H1 (cell line): ENCODE results near the gene ZNF836. TPM values are rescaled to one million over a fixed set of nuclear protein-coding genes. Genes with fewer than 3 reads are reported as not detected.

Experiments
- CTCF ChIA-PET: fragments of 300-600 bp; sonication (Branson Sonifier 250); formaldehyde crosslinking; loops from one replicate; lab custom pipeline; 2021; ENCODE audit not compliant: partially characterized antibody; lab: Charles Lee
- POLR2A ChIA-PET: fragments of 300-600 bp; sonication (Branson Sonifier 250); formaldehyde crosslinking; loops from one replicate; lab custom pipeline; 2021; ENCODE audit warnings: inconsistent platforms; ENCODE audit not compliant: partially characterized antibody; lab: Charles Lee
- DNase-seq, 2 experiments: peaks; one replicate each; pipeline versions ENCODE4 v3.0.0 to v3.0.0-alpha.2; 2010 to 2022; ENCODE audit warnings: low spot score in 2 of 2, low read depth in 1 of 2, mixed read lengths in 1 of 2
- FAIRE-seq: peaks from 2 replicates; lab custom pipeline; 2011; peaks lifted over from hg19 to GRCh38; lab: Jason Lieb, UNC
- H2AFZ ChIP-seq: 2 replicates; pipeline ENCODE4 v1.8.1; 2012; ENCODE audit warnings: low read length, inconsistent platforms
- H2AK5ac ChIP-seq: 2 replicates; pipeline ENCODE4 v1.6.1; 2013; ENCODE audit warnings: low read depth, low read length
- H2BK120ac ChIP-seq: replicated peaks from 2 replicates; pipeline ENCODE3; 2013; ENCODE audit warnings: low read depth, low read length, inconsistent platforms
- H2BK12ac ChIP-seq: 2 replicates; pipeline ENCODE4 v1.6.1; 2013; ENCODE audit warnings: low read depth, low read length
- H2BK15ac ChIP-seq: 2 replicates; pipeline ENCODE4 v1.6.1; 2013; ENCODE audit warnings: low read length
- H2BK20ac ChIP-seq: 2 replicates; pipeline ENCODE4 v1.6.1; 2013; ENCODE audit warnings: low read length
- H2BK5ac ChIP-seq: 2 replicates; pipeline ENCODE4 v1.6.1; 2013; ENCODE audit warnings: low read depth, low read length
- H3K14ac ChIP-seq: 2 replicates; pipeline ENCODE4 v1.6.1; 2013; ENCODE audit warnings: inconsistent platforms; ENCODE audit not compliant: insufficient read length
- H3K18ac ChIP-seq: 2 replicates; pipeline ENCODE4 v1.6.1; 2013; ENCODE audit warnings: low read length; ENCODE audit errors: extremely low read depth
- H3K23ac ChIP-seq: 2 replicates; pipeline ENCODE4 v1.6.1; 2013; ENCODE audit warnings: inconsistent platforms; ENCODE audit not compliant: insufficient read length
- H3K23me2 ChIP-seq: 2 replicates; pipeline ENCODE4 v1.6.1; 2013; ENCODE audit warnings: low read depth, low read length
- H3K27ac ChIP-seq: 2 replicates; pipeline ENCODE4 v1.6.1; 2011; ENCODE audit warnings: low read depth, low read length, inconsistent platforms
- H3K27me3 ChIP-seq, 4 experiments: replicated peaks in 1 of 4; 1 replicate in 1 of 4; 2 replicates in 3 of 4; pipeline versions ENCODE4 v1.6.1 to v1.8.1; 2011 to 2013; ENCODE audit warnings: low read length in 3 of 4, mild to moderate bottlenecking in 3 of 4, inconsistent platforms in 2 of 4, mixed read lengths in 2 of 4, moderate library complexity in 1 of 4; ENCODE audit not compliant: control insufficient read depth in 3 of 4, insufficient read depth in 3 of 4; ENCODE audit errors: extremely low read depth in 1 of 4
- H3K36me3 ChIP-seq, 4 experiments: 2 replicates each; pipeline versions ENCODE4 v1.6.1 to v1.8.1; 2011 to 2013; ENCODE audit warnings: mild to moderate bottlenecking in 4 of 4, low read length in 3 of 4, moderate library complexity in 2 of 4, control low read depth in 1 of 4, inconsistent platforms in 1 of 4; ENCODE audit not compliant: insufficient read depth in 4 of 4, control insufficient read depth in 2 of 4
- H3K4ac ChIP-seq: replicated peaks from 2 replicates; pipeline ENCODE3; 2013; ENCODE audit warnings: low read length, low read depth, mixed read lengths, inconsistent platforms; ENCODE audit not compliant: insufficient read length
- H3K4me1 ChIP-seq, 4 experiments: replicated peaks in 1 of 4; 1 replicate in 1 of 4; 2 replicates in 3 of 4; pipeline versions ENCODE4 v1.6.1 to v1.8.1; 2011 to 2013; ENCODE audit warnings: low read length in 3 of 4, inconsistent platforms in 2 of 4, mixed read lengths in 1 of 4; ENCODE audit not compliant: insufficient read depth in 4 of 4, control insufficient read depth in 3 of 4
- H3K4me2 ChIP-seq, 2 experiments: 2 replicates each; pipeline versions ENCODE4 v1.6.1 to v1.8.1; 2011 to 2013; ENCODE audit warnings: low read depth in 2 of 2, low read length in 2 of 2, control low read depth in 1 of 2, inconsistent platforms in 1 of 2, mild to moderate bottlenecking in 1 of 2; ENCODE audit not compliant: insufficient read depth in 1 of 2
- H3K4me3 ChIP-seq, 4 experiments: fragments of 200-600, 300-600 bp in 1 of 4; sonication (generic), shearing (Covaris generic), sonication (Bioruptor Twin) in 1 of 4; 2 replicates each; pipeline versions ENCODE4 v1.5.1 to v1.8.1; 2011 to 2016; ENCODE audit warnings: low read length in 4 of 4, low read depth in 3 of 4, control low read depth in 2 of 4, inconsistent platforms in 2 of 4, mild to moderate bottlenecking in 2 of 4, mixed read lengths in 1 of 4, moderate library complexity in 1 of 4; ENCODE audit not compliant: insufficient read depth in 2 of 4; ENCODE audit errors: extremely low read depth in 1 of 4
- H3K56ac ChIP-seq: replicated peaks from 2 replicates; pipeline ENCODE3; 2013; ENCODE audit warnings: low read depth, mild to moderate bottlenecking, mixed read lengths, low read length, inconsistent platforms; ENCODE audit not compliant: insufficient read length
- H3K79me1 ChIP-seq: 2 replicates; pipeline ENCODE4 v1.6.1; 2013; ENCODE audit warnings: low read depth, low read length, control low read depth
- H3K79me2 ChIP-seq, 2 experiments: 2 replicates each; pipeline versions ENCODE4 v1.6.1 to v1.8.1; 2012 to 2013; ENCODE audit warnings: low read length in 2 of 2, mild to moderate bottlenecking in 2 of 2, inconsistent platforms in 1 of 2; ENCODE audit not compliant: insufficient read depth in 2 of 2, control insufficient read depth in 1 of 2
- H3K9ac ChIP-seq, 4 experiments: replicated peaks in 1 of 4; 1 replicate in 1 of 4; 2 replicates in 3 of 4; pipeline versions ENCODE4 v1.6.1 to v1.8.1; 2011 to 2013; ENCODE audit warnings: low read depth in 3 of 4, low read length in 3 of 4, control low read depth in 2 of 4, mild to moderate bottlenecking in 2 of 4, moderate library complexity in 2 of 4, inconsistent platforms in 1 of 4; ENCODE audit errors: extremely low read depth in 1 of 4
- H3K9me3 ChIP-seq, 2 experiments: 2 replicates each; pipeline versions ENCODE4 v1.6.1 to v1.8.1; 2012 to 2013; ENCODE audit warnings: mild to moderate bottlenecking in 2 of 2, moderate library complexity in 2 of 2, control low read depth in 1 of 2, inconsistent platforms in 1 of 2, low read depth in 1 of 2, low read length in 1 of 2, mixed read lengths in 1 of 2; ENCODE audit not compliant: insufficient read depth in 2 of 2
- H4K20me1 ChIP-seq, 2 experiments: replicated peaks in 1 of 2; 2 replicates each; pipeline versions ENCODE3 to v1.8.1; 2011 to 2013; ENCODE audit warnings: inconsistent platforms in 2 of 2, low read length in 2 of 2, mild to moderate bottlenecking in 1 of 2; ENCODE audit not compliant: insufficient read depth in 2 of 2, control insufficient read depth in 1 of 2
- H4K5ac ChIP-seq: 2 replicates; pipeline ENCODE4 v1.6.1; 2013; ENCODE audit warnings: low read length, low read depth, mixed read lengths, inconsistent platforms; ENCODE audit not compliant: insufficient read length
- H4K8ac ChIP-seq: 2 replicates; pipeline ENCODE4 v1.8.0; 2013; ENCODE audit warnings: mild to moderate bottlenecking, moderate library complexity, low read length, inconsistent platforms; ENCODE audit not compliant: insufficient read depth; ENCODE audit errors: extremely low read depth
- H4K91ac ChIP-seq: replicated peaks from 2 replicates; pipeline ENCODE3; 2013; ENCODE audit warnings: low read length, mixed read lengths, inconsistent platforms; ENCODE audit not compliant: insufficient read length
- CHD2 ChIP-seq: IDR thresholded peaks from 2 replicates; pipeline ENCODE4 v1.6.1; 2012; ENCODE audit warnings: low read length, improper control_type of control experiment
- KDM4A ChIP-seq: IDR thresholded peaks from one replicate; pipeline ENCODE4 v1.7.1; 2012; ENCODE audit warnings: low read depth, mild to moderate bottlenecking, moderate library complexity, low read length, inconsistent platforms; ENCODE audit not compliant: severe bottlenecking
- WGBS, 2 experiments: shearing (Covaris generic) in 1 of 2; methylation state at CpG; one replicate each; pipeline versions ENCODE4 v1.1.6 to v1.1.7; 2013 to 2015; ENCODE audit warnings: low lambda C conversion rate in 2 of 2, mixed read lengths in 2 of 2, inconsistent platforms in 1 of 2, low coverage in 1 of 2, missing lambda C conversion rate in 1 of 2; ENCODE audit not compliant: insufficient replicate concordance in 2 of 2, insufficient coverage in 1 of 2, insufficient read length in 1 of 2; ENCODE audit errors: extremely low coverage in 1 of 2, missing lambda C conversion rate in 1 of 2; 5-methylcytosine and 5-hydroxymethylcytosine counted together
- polyA plus RNA-seq, 7 experiments: library from polyadenylated mRNA; depleted of rRNA in 3 of 7; stranded (reverse) in 5 of 7; unstranded in 2 of 7; fragments of >200 nt in 5 of 7; fragments of 200-250 nt in 2 of 7; gene quantifications; 1 replicate in 5 of 7; 2 replicates in 1 of 7; 4 replicates in 1 of 7; pipeline versions ENCODE4 v1.2.1 to v1.2.3, GENCODE V29; 2011 to 2013; ENCODE audit warnings: missing spikeins in 2 of 7, mixed read lengths in 2 of 7
- total RNA-seq: library from RNA; stranded (reverse); fragmentation: NEBNext Ultra II Directional; extraction: Animal tissue kit (Norgen Biotek cat#: 25700); gene quantifications from 2 replicates; pipeline ENCODE4 v1.2.1, GENCODE V29; 2021

The ZNF836 gene
- total and polyA plus RNA-seq, 2 of the 8 experiments (the other 6 are each of a cell fraction or from before 2014, with no cell fraction given), result 5.6 to 27.2 TPM

GRCh38 chr19:52206481-52206880 is 35.1 kb upstream of the ZNF836 start:
- Histone ChIP-seq H3K27ac (no peak overlapping the region), H3K23ac (no peak overlapping the region), H4K5ac (no peak overlapping the region), H3K27me3 (no peaks in the 10 kb centered on the region; a peak in 1 of 7 replicates), H2BK5ac (no peak overlapping the region), H2BK20ac (no peak overlapping the region), H3K18ac (no peak overlapping the region), H4K8ac (no peak overlapping the region), H3K14ac (no peak overlapping the region), H3K4ac (no peak overlapping the region), H3K4me1 (no peaks in the 10 kb centered on the region), H2BK120ac (no peak overlapping the region), H3K4me3 (no peak overlapping the region), H2AFZ (no peak overlapping the region), H3K79me1 (peaks cover 6% of the 10 kb centered on the region), H3K4me2 (no peak overlapping the region), H3K79me2 (peaks cover 4 to 52% of the 10 kb centered on the region in 2 experiments; a peak in 3 of 4 replicates), H3K9me3 (no peaks in the 10 kb centered on the region), H4K91ac (no peak overlapping the region), H3K23me2 (no peaks in the 10 kb centered on the region), H3K36me3 (peaks cover 29 to 81% (median 77%) of the 10 kb centered on the region in 4 experiments), H4K20me1 (peaks cover 18 to 24% of the 10 kb centered on the region in 2 experiments), H2AK5ac (no peak overlapping the region), H2BK15ac (no peak overlapping the region), H3K56ac (no peak overlapping the region), H3K9ac (no peak overlapping the region), H2BK12ac (no peak overlapping the region)
- ChIA-PET CTCF (no interaction called here), POLR2A (interaction anchor here (2.0 kb wide), 1 partner anchor 9 kb away, joined by 11 read pairs; no protein-coding TSS in a partner anchor)
- 91% methylated on average over 5 of the region's 5 CpGs; no CpG with 5 or more reads in 1 of the 2 experiments for WGBS, 2 experiments
- FAIRE-seq, result no peak
- DNase-seq, result no peak
- TF ChIP-seq CHD2 (no peak), KDM4A (no peak)
